Ascending aorta (tissue), 2 donors: ENCODE results near the gene SLITRK4. TPM values are rescaled to one million over a fixed set of nuclear protein-coding genes. Genes with fewer than 3 reads are reported as not detected.
A peak's percentile ranks its signal among the peaks of the same experiment; 100 is the strongest.

Experiments
- DNase-seq, 2 donors: peaks; one replicate each; pipeline ENCODE4 v3.0.0-alpha.2; 2019; ENCODE audit warnings: low spot score in 2 of 2
- H3K27ac ChIP-seq, 2 donors: fragments of 200-600 bp; sonication (generic); one replicate each; pipeline ENCODE4 v1.5.1; 2016 to 2017; ENCODE audit warnings: mild to moderate bottlenecking in 1 of 2
- H3K27me3 ChIP-seq: fragments of 200-600 bp; sonication (generic); one replicate; pipeline ENCODE4 v1.5.1; 2017
- H3K36me3 ChIP-seq, 2 donors: fragments of 200-600 bp; sonication (generic); one replicate each; pipeline ENCODE4 v1.5.1; 2016
- H3K4me1 ChIP-seq, 2 donors: fragments of 200-600 bp; sonication (generic); one replicate each; pipeline ENCODE4 v1.5.1; 2016 to 2017; ENCODE audit warnings: mild to moderate bottlenecking in 1 of 2
- H3K4me3 ChIP-seq, 2 donors: fragments of 200-600 bp; sonication (generic); one replicate each; pipeline ENCODE4 v1.5.1; 2016 to 2017; ENCODE audit warnings: mild to moderate bottlenecking in 1 of 2
- H3K9me3 ChIP-seq, 2 donors: fragments of 200-600 bp; sonication (generic); one replicate each; pipeline ENCODE4 v1.5.1; 2016
- CTCF ChIP-seq, 3 experiments: fragments of 200-600 bp in 2 of 3; fragments of 450-650 bp in 1 of 3; sonication (generic) in 2 of 3; IDR thresholded peaks; one replicate each; pipeline ENCODE4 v1.5.1; 2016 to 2019; ENCODE audit warnings: antibody characterized with exemption in 3 of 3, mild to moderate bottlenecking in 1 of 3, moderate library complexity in 1 of 3
- intact Hi-C: fragments of 100-400 bp; cut with DNase I; formaldehyde crosslinking; loops from one replicate; pipeline ENCODE4 v1.15.1; 2023
- total RNA-seq: library from RNA; depleted of rRNA; stranded (reverse); fragments of >200 nt; gene quantifications from one replicate; pipeline ENCODE4 v1.1.0, GENCODE V29; 2016

SLITRK4 gene
- total RNA-seq, 1 donor from 2014 or later: 2.6 TPM

- no peak for DNase-seq
- Histone ChIP-seq H3K9me3 (no peaks in the 10 kb centered on the region), H3K27me3 (no peaks in the 10 kb centered on the region), H3K4me3 (no peak overlapping the region), H3K36me3 (no peaks in the 10 kb centered on the region), H3K27ac (no peak overlapping the region), H3K4me1 (no peaks in the 10 kb centered on the region)
- intact Hi-C loops: no loop called here
- TF ChIP-seq CTCF (IDR thresholded peaks at IDR 0.05): no peak
These were observed 25.4 kb upstream of the SLITRK4 start for GRCh38 chrX:143661286-143661685.

GRCh38 chrX:143648705-143649104, 12.8 kb upstream of the SLITRK4 start:
- H3K27ac ChIP-seq: no peak overlapping the region
- DNase-seq: no peak
- TF ChIP-seq CTCF (IDR thresholded peaks at IDR 0.05): no peak
- no peak overlapping the region for H3K4me3 ChIP-seq
- no peaks in the 10 kb centered on the region for H3K4me1 ChIP-seq
- H3K9me3 ChIP-seq: no peaks in the 10 kb centered on the region
- no peaks in the 10 kb centered on the region for H3K36me3 ChIP-seq
- H3K27me3 ChIP-seq: no peaks in the 10 kb centered on the region
- intact Hi-C loops: no loop called here

- Histone ChIP-seq H3K4me1 (no peaks in the 10 kb centered on the region), H3K27me3 (no peaks in the 10 kb centered on the region), H3K36me3 (no peaks in the 10 kb centered on the region), H3K9me3 (no peaks in the 10 kb centered on the region), H3K4me3 (no peak overlapping the region), H3K27ac (no peak overlapping the region)
- no peak for DNase-seq
- TF ChIP-seq CTCF (IDR thresholded peaks at IDR 0.05): no peak
- intact Hi-C loops: no loop called here
These were observed 6.5 kb upstream of the SLITRK4 start for GRCh38 chrX:143642426-143642825.

GRCh38 chrX:143636831-143637230, 930 bp upstream of the SLITRK4 start:
- Histone ChIP-seq H3K36me3 (no peaks in the 10 kb centered on the region), H3K27me3 (no peaks in the 10 kb centered on the region), H3K4me3 (no peak overlapping the region), H3K27ac (no peak overlapping the region), H3K9me3 (no peaks in the 10 kb centered on the region), H3K4me1 (no peaks in the 10 kb centered on the region)
- DNase-seq: no peak
- no peak for TF ChIP-seq CTCF (IDR thresholded peaks at IDR 0.05)
- intact Hi-C loops: no loop called here

- intact Hi-C loops: no loop called here
- no peak for TF ChIP-seq CTCF (IDR thresholded peaks at IDR 0.05)
- H3K9me3 ChIP-seq: no peaks in the 10 kb centered on the region
These were observed 1.0 kb downstream of the SLITRK4 start for GRCh38 chrX:143634663-143635455.

More at GRCh38 chrX:143634663-143635455, 1.0 kb downstream of the SLITRK4 start:
- no peak overlapping the region for H3K27ac ChIP-seq
- peak in 1 of 2 donors; percentile 60 for DNase-seq
- H3K36me3 ChIP-seq: no peaks in the 10 kb centered on the region
- no peaks in the 10 kb centered on the region for H3K4me1 ChIP-seq
- H3K27me3 ChIP-seq: no peaks in the 10 kb centered on the region
- H3K4me3 ChIP-seq: peak overlapping the region; percentile 48 to 67
